Measurements from ENCODE around the gene HSPA1B. TPM values are rescaled to one million over a fixed set of nuclear protein-coding genes. Genes with fewer than 3 reads are reported as not detected.

Gene HSPA1B
- polyA plus RNA-seq, 1 of the 3 experiments (the other 2 are of a cell fraction) = 96.3 TPM

- H3K4me2 ChIP-seq = peak overlapping the region; percentile 80
- no peaks in the 10 kb centered on the region for H4K20me1 ChIP-seq (ENCODE audit: insufficient read depth)
- H3K27ac ChIP-seq (ENCODE audit: low read depth in 2 of 2, low read length in 1 of 2) = peak overlapping the region in 1 of 2 experiments; percentile 69; a peak in 2 of 4 replicates
- no peaks in the 10 kb centered on the region for H3K9me3 ChIP-seq
- DNase-seq = no peak
- peaks cover 5% of the 10 kb centered on the region for H3F3A ChIP-seq (replicated peaks; ENCODE audit: insufficient read depth)
- H3K4me1 ChIP-seq (ENCODE audit: control insufficient read depth in 1 of 2, insufficient read depth in 2 of 2, low read depth in 1 of 2, low read length in 1 of 2) = peaks cover 7 to 10% of the 10 kb centered on the region in 2 experiments; a peak in 2 of 4 replicates
- ChIA-PET CTCF (interaction anchor here (0.6 to 2.8 kb wide), 32 partner anchors 9 to 283 kb away, joined by 3 to 45 read pairs (median 5); partner anchors contain the start of genes ATP6V1G2, CLIC1, DDAH2 and HSPA1A), POLR2A (interaction anchor here (0.8 to 1.7 kb wide), 5 partner anchors 14 to 127 kb away, joined by 3 to 9 read pairs (median 3); partner anchors contain the start of genes ABHD16A, HSPA1A, HSPA1L and LSM2)
- H3K79me2 ChIP-seq (ENCODE audit: insufficient read depth) = peaks cover 30% of the 10 kb centered on the region
- no peaks in the 10 kb centered on the region for H3K27me3 ChIP-seq (ENCODE audit: insufficient read depth)
- no peaks in the 10 kb centered on the region for H3K36me3 ChIP-seq (replicated peaks in 1 of 2; ENCODE audit: control insufficient read depth in 1 of 2, insufficient read depth in 2 of 2, low read length in 1 of 2)
- peak overlapping the region; percentile 56 to 71 for H3K4me3 ChIP-seq (ENCODE audit: low read depth in 2 of 2, low read length in 1 of 2)
- H3K9ac ChIP-seq = peak overlapping the region; percentile 60; the same call in 1 of the 2 replicates
- no peak overlapping the region for H2AFZ ChIP-seq (ENCODE audit: low read depth)
- WGBS (ENCODE audit: low lambda C conversion rate) = 16% methylated on average over 8 of the region's 15 CpGs
- no peaks in the 10 kb centered on the region for H3K9me2 ChIP-seq
- TF ChIP-seq IRF3 (IDR thresholded peaks at IDR 0.05; ENCODE audit: low read depth, low read length) (no peak), SMC3 (IDR thresholded peaks at IDR 0.05; ENCODE audit: low read depth, low read length) (peak; percentile 38), FOSL2 (IDR thresholded peaks at IDR 0.05; ENCODE audit: borderline replicate concordance, low read depth) (no peak), RAD21 (IDR thresholded peaks at IDR 0.05; ENCODE audit: low read length) (peak; percentile 85), GABPA (IDR thresholded peaks at IDR 0.05; ENCODE audit: low read depth) (no peak), MXI1 (IDR thresholded peaks at IDR 0.05; ENCODE audit: low read depth, low read length) (0 out of 2 replicates have a peak, but pooled peaks have one; percentile 25), CTCF (IDR thresholded peaks at IDR 0.05) (peak; percentile 66)
These were observed 2.2 kb downstream of the HSPA1B start for GRCh38 chr6:31829633-31830283.

- no peak overlapping the region for H3K27ac ChIP-seq (ENCODE audit: low read depth in 2 of 2, low read length in 1 of 2)
- WGBS (ENCODE audit: low lambda C conversion rate) = 68% methylated on average over 6 of the region's 6 CpGs
- H3K36me3 ChIP-seq (replicated peaks in 1 of 2; ENCODE audit: control insufficient read depth in 1 of 2, insufficient read depth in 2 of 2, low read length in 1 of 2) = no peaks in the 10 kb centered on the region
- no peak for DNase-seq
- peak overlapping the region; percentile 60; the same call in 1 of the 2 replicates for H3K9ac ChIP-seq
- H3K27me3 ChIP-seq (ENCODE audit: insufficient read depth) = no peaks in the 10 kb centered on the region
- H3K4me1 ChIP-seq (ENCODE audit: control insufficient read depth in 1 of 2, insufficient read depth in 2 of 2, low read depth in 1 of 2, low read length in 1 of 2) = peaks cover 7 to 10% of the 10 kb centered on the region in 2 experiments; a peak in 2 of 4 replicates
- peak overlapping the region; percentile 80 for H3K4me2 ChIP-seq
- ChIA-PET CTCF (interaction anchor here (0.7 to 2.8 kb wide), 14 partner anchors 17 to 284 kb away, joined by 3 to 45 read pairs (median 8); partner anchors contain the start of genes ATP6V1G2, CLIC1, DDAH2 and HSPA1A), POLR2A (interaction anchor here (0.8 to 1.7 kb wide), 4 partner anchors 15 to 112 kb away, joined by 3 to 9 read pairs (median 4); partner anchors contain the start of genes HSPA1A, HSPA1L, LSM2 and NEU1)
- H3F3A ChIP-seq (replicated peaks; ENCODE audit: insufficient read depth) = peaks cover 12% of the 10 kb centered on the region
- no peaks in the 10 kb centered on the region for H3K9me2 ChIP-seq
- H2AFZ ChIP-seq (ENCODE audit: low read depth) = no peak overlapping the region
- H3K79me2 ChIP-seq (ENCODE audit: insufficient read depth) = peaks cover 41% of the 10 kb centered on the region
- H4K20me1 ChIP-seq (ENCODE audit: insufficient read depth) = peaks cover 1% of the 10 kb centered on the region
- peak overlapping the region; percentile 56 to 71 for H3K4me3 ChIP-seq (ENCODE audit: low read depth in 2 of 2, low read length in 1 of 2)
- H3K9me3 ChIP-seq = no peaks in the 10 kb centered on the region
- TF ChIP-seq RCOR1 (IDR thresholded peaks at IDR 0.05; ENCODE audit: low read length) (no peak), MEF2A (IDR thresholded peaks at IDR 0.05; ENCODE audit: borderline replicate concordance, low read depth) (no peak), EZH2phosphoT487 (IDR thresholded peaks at IDR 0.05; ENCODE audit: borderline replicate concordance, low read depth) (no peak), RAD21 (IDR thresholded peaks at IDR 0.05; ENCODE audit: low read length) (no peak), CTCF (IDR thresholded peaks at IDR 0.05) (no peak), YY1 (IDR thresholded peaks at IDR 0.05; ENCODE audit: low read depth) (no peak), EP300 (IDR thresholded peaks at IDR 0.05; ENCODE audit: borderline replicate concordance in 1 of 2, low read depth in 1 of 2, low read length in 1 of 2) (no peak), MAX (IDR thresholded peaks at IDR 0.05; ENCODE audit: low read depth) (no peak), ELF1 (IDR thresholded peaks at IDR 0.05) (no peak), USF1 (IDR thresholded peaks at IDR 0.05; ENCODE audit: borderline replicate concordance, low read depth) (no peak), NFIC (IDR thresholded peaks at IDR 0.05; ENCODE audit: borderline replicate concordance) (no peak), RFX5 (IDR thresholded peaks at IDR 0.05; ENCODE audit: low read length) (no peak), USF2 (IDR thresholded peaks at IDR 0.05; ENCODE audit: borderline replicate concordance, low read depth, low read length) (no peak)
These were observed 3.4 kb downstream of the HSPA1B start for GRCh38 chr6:31830886-31831335.
